HCT116 (cell line): ENCODE measurements around the gene RERG.

Source experiments
- CEBPB ChIP-seq: IDR thresholded peaks from 2 replicates; pipeline ENCODE4 v1.6.1; 2012; ENCODE audit warnings: low read depth
- EGR1 ChIP-seq: IDR thresholded peaks from 2 replicates; pipeline ENCODE4 v1.6.1; 2012; ENCODE audit warnings: low read depth
- EZH2 ChIP-seq: fragments of 200-600 bp; sonication (generic); IDR thresholded peaks from 2 replicates; pipeline ENCODE4 v1.6.1; 2017; ENCODE audit warnings: antibody characterized with exemption, mixed run types
- POLR2A ChIP-seq: IDR thresholded peaks from 2 replicates; pipeline ENCODE4 v1.7.0; 2011; ENCODE audit warnings: borderline replicate concordance; ENCODE audit not compliant: insufficient read depth, insufficient read length; ENCODE audit errors: extremely low read depth
- POLR2AphosphoS5 ChIP-seq: IDR thresholded peaks from 2 replicates; pipeline ENCODE4 v1.6.1; 2011; ENCODE audit warnings: mild to moderate bottlenecking, low read depth, low read length, moderate library complexity
- SP1 ChIP-seq: IDR thresholded peaks from 2 replicates; pipeline ENCODE4 v1.6.1; 2012; ENCODE audit warnings: low read depth
- TCF7L2 ChIP-seq: IDR thresholded peaks from 2 replicates; pipeline ENCODE4 v1.7.0; 2011; ENCODE audit warnings: borderline replicate concordance, inconsistent platforms; ENCODE audit not compliant: insufficient read depth, insufficient read length; ENCODE audit errors: extremely low read depth
- YY1 ChIP-seq: IDR thresholded peaks from 2 replicates; pipeline ENCODE4 v1.6.1; 2011; ENCODE audit warnings: low read length, low read depth, moderate library complexity, mild to moderate bottlenecking; ENCODE audit not compliant: insufficient replicate concordance; ENCODE audit errors: extremely low read depth
- ZNF274 ChIP-seq: fragments of 200-500 bp; sonication (Bioruptor generic); IDR thresholded peaks from 2 replicates; pipeline ENCODE4 v1.6.1; 2014; ENCODE audit warnings: mild to moderate bottlenecking, low read depth, low read length, inconsistent platforms
- TF ChIP-seq, protein P1 (sequence below), 3 experiments: fragments of 200-600 bp in 1 of 3; sonication (generic) in 1 of 3; IDR thresholded peaks in 2 of 3; conservative IDR thresholded peaks in 1 of 3; 2 replicates each; pipeline ENCODE4 v1.5.1; 2012 to 2017; ENCODE audit warnings: low read depth in 2 of 3, low read length in 2 of 3, antibody characterized with exemption in 1 of 3, borderline replicate concordance in 1 of 3, control low read depth in 1 of 3, mild to moderate bottlenecking in 1 of 3, mixed read lengths in 1 of 3, mixed run types in 1 of 3, moderate library complexity in 1 of 3; ENCODE audit not compliant: insufficient read depth in 1 of 3
- TF ChIP-seq, protein P2 (sequence below): IDR thresholded peaks from 2 replicates; pipeline ENCODE4 v1.6.1; 2012
- TF ChIP-seq, protein P3 (sequence below): IDR thresholded peaks from 2 replicates; pipeline ENCODE4 v1.6.1; 2012
- TF ChIP-seq, protein P4 (sequence below): IDR thresholded peaks from 2 replicates; pipeline ENCODE4 v1.6.1; 2011; ENCODE audit warnings: mild to moderate bottlenecking, low read length, moderate library complexity; ENCODE audit not compliant: insufficient replicate concordance; ENCODE audit errors: extremely low read depth

DNA sequence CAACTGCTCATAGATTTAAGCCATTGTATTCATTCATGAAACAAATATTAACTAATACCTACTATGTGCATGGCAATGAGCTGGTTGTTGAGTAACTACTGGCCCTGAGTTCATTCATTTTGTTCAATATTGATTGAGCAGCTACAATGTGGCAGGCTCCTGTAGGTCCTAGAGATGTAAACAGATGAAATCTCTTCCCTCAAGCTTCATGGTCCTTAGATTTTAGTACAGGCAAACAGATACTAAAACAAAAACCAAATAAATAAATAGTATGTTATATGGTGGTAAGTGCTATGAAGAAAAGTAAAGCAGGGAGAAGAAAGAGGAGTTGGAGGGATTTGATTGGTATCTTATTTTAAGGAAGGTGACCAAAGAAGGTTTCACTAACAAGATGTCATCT lies 77.8 kb downstream of the RERG start:
- TF ChIP-seq, protein P1, sequence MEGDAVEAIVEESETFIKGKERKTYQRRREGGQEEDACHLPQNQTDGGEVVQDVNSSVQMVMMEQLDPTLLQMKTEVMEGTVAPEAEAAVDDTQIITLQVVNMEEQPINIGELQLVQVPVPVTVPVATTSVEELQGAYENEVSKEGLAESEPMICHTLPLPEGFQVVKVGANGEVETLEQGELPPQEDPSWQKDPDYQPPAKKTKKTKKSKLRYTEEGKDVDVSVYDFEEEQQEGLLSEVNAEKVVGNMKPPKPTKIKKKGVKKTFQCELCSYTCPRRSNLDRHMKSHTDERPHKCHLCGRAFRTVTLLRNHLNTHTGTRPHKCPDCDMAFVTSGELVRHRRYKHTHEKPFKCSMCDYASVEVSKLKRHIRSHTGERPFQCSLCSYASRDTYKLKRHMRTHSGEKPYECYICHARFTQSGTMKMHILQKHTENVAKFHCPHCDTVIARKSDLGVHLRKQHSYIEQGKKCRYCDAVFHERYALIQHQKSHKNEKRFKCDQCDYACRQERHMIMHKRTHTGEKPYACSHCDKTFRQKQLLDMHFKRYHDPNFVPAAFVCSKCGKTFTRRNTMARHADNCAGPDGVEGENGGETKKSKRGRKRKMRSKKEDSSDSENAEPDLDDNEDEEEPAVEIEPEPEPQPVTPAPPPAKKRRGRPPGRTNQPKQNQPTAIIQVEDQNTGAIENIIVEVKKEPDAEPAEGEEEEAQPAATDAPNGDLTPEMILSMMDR (IDR thresholded peaks at IDR 0.05 in 2 of 3, conservative IDR thresholded peaks at IDR 0.05 in 1 of 3; ENCODE audit: borderline replicate concordance in 1 of 3, insufficient read depth in 1 of 3, low read depth in 2 of 3, low read length in 2 of 3), result no peak
- TF ChIP-seq EGR1 (no peak), SP1 (no peak), CEBPB (no peak), POLR2AphosphoS5 (no peak), POLR2A (no peak), EZH2 (no peak), YY1 (no peak), TCF7L2 (no peak), ZNF274 (no peak)
- TF ChIP-seq, protein P2, sequence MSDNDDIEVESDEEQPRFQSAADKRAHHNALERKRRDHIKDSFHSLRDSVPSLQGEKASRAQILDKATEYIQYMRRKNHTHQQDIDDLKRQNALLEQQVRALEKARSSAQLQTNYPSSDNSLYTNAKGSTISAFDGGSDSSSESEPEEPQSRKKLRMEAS, result no peak
- TF ChIP-seq, protein P3, sequence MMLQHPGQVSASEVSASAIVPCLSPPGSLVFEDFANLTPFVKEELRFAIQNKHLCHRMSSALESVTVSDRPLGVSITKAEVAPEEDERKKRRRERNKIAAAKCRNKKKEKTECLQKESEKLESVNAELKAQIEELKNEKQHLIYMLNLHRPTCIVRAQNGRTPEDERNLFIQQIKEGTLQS, result no peak
- TF ChIP-seq, protein P4, sequence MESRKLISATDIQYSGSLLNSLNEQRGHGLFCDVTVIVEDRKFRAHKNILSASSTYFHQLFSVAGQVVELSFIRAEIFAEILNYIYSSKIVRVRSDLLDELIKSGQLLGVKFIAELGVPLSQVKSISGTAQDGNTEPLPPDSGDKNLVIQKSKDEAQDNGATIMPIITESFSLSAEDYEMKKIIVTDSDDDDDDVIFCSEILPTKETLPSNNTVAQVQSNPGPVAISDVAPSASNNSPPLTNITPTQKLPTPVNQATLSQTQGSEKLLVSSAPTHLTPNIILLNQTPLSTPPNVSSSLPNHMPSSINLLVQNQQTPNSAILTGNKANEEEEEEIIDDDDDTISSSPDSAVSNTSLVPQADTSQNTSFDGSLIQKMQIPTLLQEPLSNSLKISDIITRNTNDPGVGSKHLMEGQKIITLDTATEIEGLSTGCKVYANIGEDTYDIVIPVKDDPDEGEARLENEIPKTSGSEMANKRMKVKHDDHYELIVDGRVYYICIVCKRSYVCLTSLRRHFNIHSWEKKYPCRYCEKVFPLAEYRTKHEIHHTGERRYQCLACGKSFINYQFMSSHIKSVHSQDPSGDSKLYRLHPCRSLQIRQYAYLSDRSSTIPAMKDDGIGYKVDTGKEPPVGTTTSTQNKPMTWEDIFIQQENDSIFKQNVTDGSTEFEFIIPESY, result no peak
